ENCODE measurements around the gene PRKCE.

Gene PRKCE

DNA sequence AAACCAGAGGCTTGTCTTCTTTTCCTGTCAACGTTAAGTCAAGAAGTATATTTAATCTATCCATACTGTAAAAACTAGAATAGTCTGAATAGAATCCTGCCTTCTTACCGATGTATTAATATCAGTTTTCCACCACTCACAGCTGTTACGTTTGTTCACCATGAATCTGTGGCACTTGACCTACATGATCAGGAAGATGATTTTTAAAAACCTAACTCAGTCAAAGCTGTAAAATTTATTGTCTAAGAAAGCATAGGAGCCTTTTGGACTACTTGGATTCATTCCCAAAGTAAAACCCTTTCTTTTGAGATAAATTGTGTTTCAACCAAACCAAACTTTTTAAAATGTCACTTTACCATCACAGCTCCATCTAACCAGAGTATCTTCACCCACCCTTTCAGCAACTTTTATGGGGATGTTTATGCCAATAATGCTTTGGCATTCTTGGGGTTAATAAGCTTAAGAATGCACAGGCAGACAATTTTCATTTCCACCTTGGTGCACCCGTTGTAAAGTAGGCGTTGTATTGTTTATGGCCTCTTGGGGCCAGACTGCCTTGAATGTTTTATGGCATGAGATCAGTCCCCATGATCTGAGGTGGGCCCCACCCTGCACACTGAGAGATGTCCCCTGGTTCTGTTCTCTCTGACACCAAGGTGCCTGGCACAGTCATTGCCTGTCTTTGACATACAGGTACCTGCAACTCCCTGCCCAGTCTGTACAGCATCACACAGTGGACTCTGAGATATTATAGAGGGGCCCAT, 469.5 kb downstream of the PRKCE start:
- in situ Hi-C loops (cut with MboI; ENCODE audit: low sequenced_read_pairs), result no loop called here

DNA sequence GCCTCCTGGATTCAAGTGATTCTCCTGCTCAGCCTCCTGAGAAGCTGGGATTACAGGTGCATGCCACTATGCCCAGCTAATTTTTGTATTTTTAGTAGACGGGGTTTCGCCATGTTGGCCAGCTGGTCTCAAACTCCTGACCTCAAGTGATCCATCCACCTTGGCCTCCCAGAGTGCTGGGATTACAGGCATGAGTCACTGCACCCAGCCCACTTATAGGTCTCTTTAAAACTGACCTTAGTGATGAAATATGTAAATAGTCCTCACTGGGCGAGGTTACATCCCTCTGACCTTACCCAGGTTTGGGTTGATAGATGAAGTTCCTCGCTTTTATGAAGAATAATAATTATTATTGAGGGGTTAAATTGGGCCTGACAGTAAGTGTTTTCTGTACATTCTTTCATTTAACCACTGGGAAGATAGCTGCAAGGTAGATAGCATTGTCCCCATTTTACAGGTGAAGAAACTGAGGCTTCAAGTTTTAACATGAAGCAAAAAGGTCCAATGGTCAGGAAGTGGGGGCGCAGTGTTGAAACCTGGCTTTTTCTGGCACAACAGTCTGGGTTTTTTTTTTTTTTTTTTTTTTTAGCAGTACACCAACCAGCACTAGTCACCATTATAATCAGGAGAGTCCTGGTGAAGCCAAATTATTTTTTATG, 471.0 kb downstream of the PRKCE start:
- in situ Hi-C loops (cut with MboI; ENCODE audit: low sequenced_read_pairs), result no loop called here

DNA sequence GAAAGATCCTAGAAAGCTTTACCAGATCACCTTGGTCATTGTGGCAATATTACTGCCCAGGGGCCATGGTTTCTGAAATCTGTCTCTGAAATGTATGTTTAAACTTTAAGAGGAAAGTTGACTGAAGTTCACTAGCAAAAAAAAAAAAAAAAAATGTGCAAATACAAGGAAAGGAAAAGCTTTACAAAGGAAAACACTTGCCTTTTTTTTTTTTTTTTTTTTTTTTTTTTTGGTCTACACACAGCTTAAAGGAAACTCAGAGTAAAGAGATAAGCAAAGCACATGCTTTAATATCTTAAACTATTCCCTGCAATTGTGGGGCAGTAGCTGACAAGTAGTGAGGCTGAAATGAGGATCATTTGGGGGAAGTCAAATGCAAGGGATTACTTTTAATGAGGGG, 471.5 kb downstream of the PRKCE start:
- in situ Hi-C loops (cut with MboI; ENCODE audit: low sequenced_read_pairs), result no loop called here

DNA sequence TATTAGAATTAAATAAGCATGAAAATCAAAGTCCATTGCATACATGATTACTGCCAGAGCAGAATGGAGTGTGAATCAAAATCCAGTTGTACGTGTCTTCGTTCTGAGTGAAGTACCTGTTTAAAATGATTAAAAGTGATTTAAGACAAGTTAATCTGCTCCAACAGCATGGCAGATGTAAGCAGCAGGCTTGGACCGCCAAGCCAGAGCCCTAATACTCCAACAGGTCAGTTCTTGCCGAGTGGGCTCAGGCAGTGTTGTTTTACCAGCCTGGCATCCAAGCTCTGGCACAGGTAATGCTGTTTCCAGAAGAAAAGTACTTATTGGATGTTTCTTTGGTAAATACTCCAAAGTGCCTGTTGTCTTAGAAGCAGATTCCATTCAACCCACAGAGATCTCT, 474.3 kb downstream of the PRKCE start:
- in situ Hi-C loops (cut with MboI; ENCODE audit: low sequenced_read_pairs), result no loop called here

DNA sequence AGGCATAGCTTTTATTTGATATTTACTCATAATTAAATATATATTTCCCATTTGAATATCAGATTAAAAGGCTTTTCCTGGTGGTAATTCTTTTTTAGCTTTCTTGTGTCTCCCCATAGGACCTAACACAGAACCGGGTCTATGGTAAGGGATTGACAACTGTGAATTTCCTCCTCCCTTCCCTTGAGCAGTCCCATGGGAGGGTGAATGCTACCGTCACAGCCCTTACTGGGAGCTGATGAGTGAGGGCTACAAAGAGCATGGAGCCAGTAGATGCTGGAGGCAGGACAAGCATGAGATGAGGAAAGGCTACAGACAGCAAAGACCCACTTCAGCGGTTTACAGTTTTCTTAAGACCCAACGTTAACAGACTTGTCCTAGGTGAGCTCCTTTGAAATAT, 475.1 kb downstream of the PRKCE start:
- in situ Hi-C loops (cut with MboI; ENCODE audit: low sequenced_read_pairs), result no loop called here

DNA sequence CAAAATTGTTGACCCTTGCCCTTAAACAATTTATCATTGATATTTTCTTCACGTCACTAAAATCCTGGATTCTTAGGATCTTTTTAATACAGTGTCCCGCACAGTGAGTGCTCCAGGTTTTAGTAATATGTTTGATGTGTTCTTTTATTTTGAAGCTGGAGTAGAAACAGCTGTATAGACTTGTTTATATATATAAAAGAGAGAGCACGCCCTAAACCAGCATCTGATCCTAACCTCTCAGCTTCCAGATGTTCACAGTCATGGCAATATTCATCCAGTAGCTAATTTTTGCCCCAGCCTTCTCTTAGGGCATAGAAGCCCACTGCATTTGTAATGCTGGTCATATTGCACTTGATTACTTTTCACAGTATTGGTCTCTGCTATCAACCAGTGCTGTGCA, 475.7 kb downstream of the PRKCE start:
- in situ Hi-C loops (cut with MboI; ENCODE audit: low sequenced_read_pairs), result no loop called here

DNA sequence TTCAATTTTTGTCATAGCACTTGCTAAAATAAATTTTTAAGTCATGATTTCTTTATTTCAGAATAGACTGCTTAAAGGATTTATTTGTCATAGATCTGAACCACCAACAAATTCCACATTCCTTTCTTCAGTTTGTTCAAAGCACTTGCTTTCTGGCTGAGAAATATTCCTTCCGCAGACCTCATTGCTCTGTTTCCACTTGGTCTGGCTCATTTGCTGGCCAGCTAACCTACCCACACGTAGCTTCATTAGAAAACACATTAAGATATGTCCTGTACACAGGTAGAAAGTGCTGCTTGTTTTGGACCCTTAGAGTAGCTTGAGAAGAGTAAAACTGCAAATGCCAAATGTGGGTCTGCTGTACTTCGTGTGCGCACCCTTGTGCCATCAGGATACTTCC, 479.0 kb downstream of the PRKCE start:
- in situ Hi-C loops (cut with MboI; ENCODE audit: low sequenced_read_pairs), result no loop called here

DNA sequence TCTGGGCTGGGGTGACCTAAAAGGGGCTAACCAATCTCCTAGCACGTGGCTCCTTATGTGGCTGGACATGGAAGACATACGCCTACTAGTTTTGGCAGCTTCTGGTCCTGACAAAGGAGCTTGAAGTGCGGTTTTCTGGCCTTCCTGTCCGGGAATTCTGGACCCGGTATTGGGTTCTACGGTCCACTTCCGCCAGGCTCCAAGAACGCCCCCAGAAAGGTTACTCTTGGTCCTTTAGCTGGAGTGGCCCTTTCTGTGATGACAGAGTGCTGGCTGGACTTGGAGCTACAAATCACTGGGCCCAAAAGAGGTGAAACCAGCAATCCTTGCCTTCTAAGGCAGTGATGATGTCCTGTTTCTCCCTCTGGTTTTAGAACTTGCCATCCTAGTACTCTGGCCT, 481.5 kb downstream of the PRKCE start:
- in situ Hi-C loops (cut with MboI; ENCODE audit: low sequenced_read_pairs), result no loop called here

DNA sequence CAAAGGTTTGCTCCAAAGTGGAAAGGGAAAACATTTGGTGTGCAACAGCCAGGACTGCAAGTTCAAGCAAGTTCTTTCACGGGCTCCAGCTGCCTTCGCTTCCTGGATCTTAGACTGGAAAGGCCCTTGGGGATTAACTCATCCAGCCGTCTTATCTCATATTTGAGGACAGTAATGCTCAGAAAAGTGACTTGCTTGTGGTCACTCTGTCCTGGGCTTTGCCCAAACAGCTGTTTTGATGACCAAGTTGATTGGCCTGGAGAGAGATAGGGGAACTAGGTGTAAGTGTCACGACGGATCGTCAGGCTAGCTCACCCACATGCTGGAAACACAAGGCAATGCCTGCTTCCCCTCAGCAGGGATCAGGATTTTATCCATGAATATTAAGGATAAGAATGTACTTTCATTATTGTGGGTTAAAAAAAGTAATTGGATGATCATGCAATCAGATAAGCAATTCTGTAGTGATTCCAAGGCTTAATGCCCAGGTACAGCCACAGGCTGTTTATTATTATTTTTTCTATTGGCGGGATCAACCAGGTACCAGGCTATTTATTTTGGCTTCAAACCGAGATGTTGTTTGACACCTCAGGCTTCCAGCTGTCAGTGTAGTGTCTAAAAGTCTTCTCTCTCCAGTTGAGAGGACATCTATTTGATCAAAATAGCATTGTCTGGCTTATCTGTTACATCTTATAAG, 483.2 kb downstream of the PRKCE start:
- in situ Hi-C loops (cut with MboI; ENCODE audit: low sequenced_read_pairs), result no loop called here

DNA sequence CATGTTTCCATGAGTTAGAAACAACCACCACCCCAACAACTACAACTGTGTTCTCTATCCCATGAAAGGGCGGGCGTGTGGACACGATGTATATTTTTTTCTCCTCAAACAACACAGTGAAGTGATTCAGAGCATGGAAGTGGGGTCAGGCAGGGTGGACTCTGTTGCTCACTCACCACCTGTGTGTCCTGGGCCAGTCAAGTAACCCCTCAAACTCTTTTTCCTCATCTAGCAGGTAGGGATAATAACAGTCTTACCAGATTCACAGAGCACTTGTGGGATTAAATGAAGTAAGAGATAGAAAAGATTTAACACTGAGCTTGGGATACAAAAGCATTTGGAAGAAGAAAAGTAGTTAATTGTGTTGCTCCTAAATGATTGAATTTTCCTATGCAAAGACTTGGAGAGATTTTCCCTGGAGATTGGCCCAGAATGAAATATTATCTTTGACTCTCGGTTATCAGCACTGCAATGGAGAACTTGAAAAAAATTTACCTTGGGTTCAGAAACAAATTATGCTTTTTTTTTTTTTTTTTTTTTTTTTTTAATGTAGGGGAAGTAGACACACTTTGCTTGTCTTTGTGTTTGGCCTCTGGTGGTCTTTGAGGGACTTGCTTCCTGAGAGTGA, 483.9 kb downstream of the PRKCE start:
- in situ Hi-C loops (cut with MboI; ENCODE audit: low sequenced_read_pairs), result no loop called here

DNA sequence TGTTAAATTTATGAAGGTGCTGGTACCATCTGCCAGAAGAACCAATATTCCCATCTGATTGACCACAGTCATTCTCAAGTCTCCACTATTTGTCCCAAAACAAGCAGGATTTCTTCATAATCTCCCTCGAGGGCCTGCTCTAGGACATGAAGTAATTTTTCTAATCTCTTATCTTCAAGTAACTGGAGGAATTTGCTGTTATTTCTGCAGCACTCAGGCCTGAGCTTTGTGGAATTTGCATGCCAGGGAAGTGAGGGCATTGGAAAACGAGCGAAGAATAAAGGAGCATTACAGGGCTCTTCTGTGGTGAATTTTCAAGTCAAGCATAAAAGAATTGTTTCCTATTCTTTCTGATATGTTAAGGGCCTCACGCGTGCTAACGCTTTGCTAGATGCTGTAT, 484.5 kb downstream of the PRKCE start:
- in situ Hi-C loops (cut with MboI; ENCODE audit: low sequenced_read_pairs), result no loop called here

DNA sequence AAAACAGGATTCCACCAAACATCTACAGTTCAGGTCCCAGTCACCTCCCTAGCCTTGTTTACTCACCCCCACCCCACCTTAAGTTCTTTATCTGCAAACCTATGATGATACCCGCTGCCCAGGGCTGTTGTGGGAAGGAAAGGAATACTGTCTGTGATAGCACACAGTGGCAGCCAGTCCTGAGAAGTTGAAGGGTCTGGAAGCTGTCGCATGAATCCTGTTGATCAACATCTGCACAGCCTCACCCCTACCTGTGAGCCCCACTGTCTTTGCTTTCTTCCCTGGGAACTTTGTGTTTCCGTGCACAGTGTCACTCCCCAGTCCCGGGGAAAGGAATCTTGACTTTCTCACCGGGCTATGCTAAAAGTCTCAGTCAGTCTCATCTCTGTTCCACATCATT, 485.0 kb downstream of the PRKCE start:
- in situ Hi-C loops (cut with MboI; ENCODE audit: low sequenced_read_pairs), result no loop called here

DNA sequence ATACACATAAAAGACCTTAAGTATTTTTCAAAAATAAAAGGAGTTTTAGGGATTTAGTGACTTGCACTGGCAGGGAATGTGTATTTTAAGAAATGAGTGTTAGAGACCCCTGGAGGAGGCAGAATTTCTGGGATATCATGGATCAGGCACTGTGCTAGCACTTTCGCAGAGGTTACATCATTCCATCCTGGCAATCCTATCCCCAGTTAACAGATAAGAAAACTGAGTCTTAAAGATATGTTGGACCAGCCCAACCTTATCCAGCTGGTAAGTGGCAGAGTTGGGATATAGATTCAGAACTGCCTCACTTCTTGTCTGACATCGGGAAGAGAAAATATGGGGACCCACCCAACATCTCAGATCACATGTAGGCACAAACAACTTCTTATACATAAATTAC, 485.5 kb downstream of the PRKCE start:
- in situ Hi-C loops (cut with MboI; ENCODE audit: low sequenced_read_pairs), result no loop called here

DNA sequence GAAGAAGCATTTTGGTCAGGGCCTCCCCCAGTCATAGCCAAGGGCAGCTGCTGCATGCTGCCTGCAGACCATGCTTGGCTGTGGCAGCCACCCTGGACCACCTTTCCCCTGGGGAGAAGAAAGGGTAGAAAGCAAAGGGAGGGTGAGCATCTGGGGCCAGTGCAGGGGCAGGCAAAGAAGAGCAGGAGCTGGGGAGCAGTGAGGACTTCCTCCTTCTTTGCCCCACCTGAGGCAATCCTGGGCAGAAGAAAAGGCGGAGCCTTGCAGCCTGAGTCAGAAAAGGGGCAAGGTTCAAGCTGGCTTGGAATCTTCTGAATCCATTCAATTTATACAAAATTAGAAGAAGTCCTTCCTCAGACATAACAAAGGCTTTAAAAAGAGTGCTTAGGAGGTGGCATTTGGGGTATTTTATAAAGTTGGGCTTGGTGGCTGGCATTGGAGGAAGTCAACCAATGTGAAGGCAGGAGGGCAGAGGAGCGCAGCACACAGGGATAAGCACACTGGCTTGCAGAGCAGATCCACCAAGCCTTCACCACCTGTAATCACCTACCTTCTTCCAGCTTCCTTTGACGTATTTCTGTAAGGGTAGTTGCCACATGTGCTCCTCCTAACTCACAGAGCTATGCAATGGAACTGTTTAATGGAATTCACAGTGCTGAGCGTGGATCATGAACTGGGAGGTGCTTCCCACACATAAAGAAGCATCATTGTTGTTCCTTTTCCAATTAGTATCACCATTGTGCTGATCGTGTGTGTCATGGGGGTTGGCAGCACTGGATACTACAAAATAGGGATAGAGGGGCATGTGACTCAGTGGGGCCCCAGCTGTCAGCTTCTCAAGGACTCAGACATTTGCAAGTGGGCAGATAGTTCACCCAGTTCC, 491.3 kb downstream of the PRKCE start:
- in situ Hi-C loops (cut with MboI; ENCODE audit: low sequenced_read_pairs), result no loop called here

DNA sequence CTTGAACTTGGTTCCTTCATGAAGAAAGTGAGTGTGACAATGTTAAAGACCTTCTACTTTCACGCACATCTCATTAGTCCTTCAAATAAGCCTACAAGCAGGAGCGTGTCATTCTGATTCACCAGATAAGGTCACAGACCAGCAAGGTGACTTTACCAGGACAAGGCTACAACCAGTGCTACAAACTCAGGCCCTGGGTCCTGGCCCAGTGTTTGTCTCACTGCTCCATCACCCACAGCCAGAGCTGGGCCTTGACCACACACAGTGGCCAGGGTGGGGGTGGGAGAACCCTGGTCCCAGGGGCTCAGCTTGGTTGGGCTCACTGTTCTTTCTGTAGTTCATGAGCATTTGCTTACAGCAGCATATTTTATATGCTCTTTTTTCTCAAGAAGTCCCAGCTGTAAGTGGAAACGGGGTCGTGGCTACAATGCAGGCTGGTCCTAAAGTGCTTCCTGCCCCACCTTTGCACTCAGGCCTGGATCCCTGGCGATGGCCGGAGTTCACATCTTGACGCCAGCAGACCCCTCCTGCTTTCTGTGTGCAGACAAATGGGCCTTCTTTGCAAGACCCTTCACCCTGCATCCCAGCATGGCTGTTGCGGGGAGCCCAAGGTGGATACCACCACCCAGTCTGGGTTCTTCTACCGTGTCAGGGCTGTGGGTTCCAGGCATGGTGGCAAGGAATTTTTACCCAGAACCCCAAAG, 492.1 kb downstream of the PRKCE start:
- in situ Hi-C loops (cut with MboI; ENCODE audit: low sequenced_read_pairs), result no loop called here

DNA sequence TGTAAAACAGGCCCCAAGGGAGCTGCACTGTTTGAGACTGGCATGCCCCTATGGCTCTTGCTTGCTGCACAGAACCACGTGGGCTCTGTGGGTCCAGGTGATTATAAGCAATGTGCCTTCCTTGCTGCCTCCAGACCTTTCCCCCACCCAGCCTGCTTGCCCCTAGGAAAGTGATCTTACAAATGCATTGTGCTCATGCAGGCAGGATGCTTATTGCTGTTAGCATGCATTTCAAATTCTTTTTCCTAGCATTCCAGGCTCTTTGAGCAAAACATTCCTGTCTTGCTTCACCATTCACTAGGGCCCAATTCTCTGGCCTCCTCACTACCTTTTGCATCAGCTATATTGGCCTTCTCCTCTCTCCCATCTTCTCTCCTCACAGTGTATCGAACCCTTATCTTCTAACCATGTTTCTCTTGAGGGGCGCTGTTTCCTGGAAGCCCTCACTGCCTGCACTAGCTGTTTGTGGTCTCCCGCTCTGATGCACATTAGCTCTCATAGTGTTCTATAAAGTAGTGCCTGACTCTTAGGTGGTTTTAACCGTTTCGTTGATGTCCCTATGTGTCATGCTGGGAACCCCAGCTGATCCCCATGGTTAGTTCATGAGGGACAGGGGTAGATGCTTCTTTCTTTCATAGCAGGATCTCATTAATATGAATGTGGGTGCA, 492.8 kb downstream of the PRKCE start:
- in situ Hi-C loops (cut with MboI; ENCODE audit: low sequenced_read_pairs), result no loop called here

DNA sequence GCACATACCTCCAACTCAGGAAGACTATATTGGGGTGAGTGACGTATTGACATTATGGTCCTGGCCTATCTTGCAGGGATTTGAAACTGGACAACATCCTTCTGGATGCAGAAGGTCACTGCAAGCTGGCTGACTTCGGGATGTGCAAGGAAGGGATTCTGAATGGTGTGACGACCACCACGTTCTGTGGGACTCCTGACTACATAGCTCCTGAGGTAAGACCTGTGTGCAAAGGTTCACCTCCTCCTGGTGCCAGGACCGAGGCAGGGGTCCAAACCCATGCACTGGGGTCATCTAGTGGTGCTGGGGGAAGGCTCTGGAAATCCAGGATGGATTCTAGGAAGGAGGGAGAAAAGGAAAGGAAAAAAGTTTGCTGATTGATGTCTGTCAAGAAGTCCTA, 493.5 kb downstream of the PRKCE start:
- in situ Hi-C loops (cut with MboI; ENCODE audit: low sequenced_read_pairs), result no loop called here

DNA sequence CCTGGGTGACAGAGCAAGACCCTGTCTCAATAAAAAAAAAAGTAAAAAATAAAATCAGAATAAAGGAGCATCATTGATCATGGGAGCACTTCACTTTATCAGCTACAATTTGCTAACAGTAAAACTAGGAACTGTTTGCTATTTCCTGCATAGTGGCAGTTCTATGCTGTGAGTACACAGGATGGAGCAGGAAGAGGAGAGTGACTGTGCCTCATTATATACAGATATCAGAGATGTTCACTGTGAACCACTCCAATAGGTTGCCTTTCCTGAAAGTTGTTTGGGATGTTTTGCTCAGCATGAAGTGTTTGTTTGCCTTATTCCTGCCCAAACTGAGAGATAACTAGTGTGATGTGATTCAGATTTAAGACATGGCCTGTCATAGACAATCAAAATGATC, 494.4 kb downstream of the PRKCE start:
- in situ Hi-C loops (cut with MboI; ENCODE audit: low sequenced_read_pairs), result no loop called here

DNA sequence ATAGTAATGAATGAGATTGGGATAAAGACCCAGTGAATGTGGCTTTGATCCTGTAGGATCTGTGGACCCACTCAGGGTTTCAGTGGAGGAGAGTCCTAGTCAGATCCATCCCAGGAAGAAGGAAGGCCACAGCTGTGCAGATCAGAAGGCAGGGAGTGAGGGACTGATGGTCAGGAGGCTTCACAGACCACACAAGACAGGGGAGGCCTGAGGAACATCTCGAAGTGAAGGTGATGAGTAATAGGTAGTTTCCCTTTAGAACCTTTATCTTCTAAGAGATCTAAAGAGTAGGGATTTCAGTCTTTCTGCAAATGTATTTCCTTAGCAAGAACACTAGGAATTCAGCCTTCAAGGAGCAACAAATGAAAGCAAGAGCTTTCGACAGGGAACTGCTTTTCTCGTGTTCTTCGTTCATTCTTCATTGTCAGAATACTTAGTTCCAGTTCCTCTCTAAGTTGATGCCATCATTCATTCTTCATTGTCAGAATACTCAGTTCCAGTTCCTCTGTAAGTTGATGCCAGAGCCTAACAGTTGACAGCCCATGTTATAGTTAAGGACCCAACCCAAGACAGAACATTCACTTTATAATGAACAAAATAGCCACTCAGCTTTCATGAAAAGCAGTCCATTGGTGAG, 495.5 kb downstream of the PRKCE start:
- in situ Hi-C loops (cut with MboI; ENCODE audit: low sequenced_read_pairs), result no loop called here

Data from HL-60/S4 (cell line).